Upper lobe of left lung (tissue), 4 donors: ENCODE measurements around the gene PKMYT1.

ENCODE experiments used
- EP300 ChIP-seq, 4 donors: sonication (generic); formaldehyde crosslinking; IDR thresholded peaks; one replicate each; pipeline ENCODE4 v1.5.1; 2017; ENCODE audit warnings: antibody characterized with exemption in 4 of 4, control low read depth in 2 of 4
- POLR2A ChIP-seq, 4 donors: fragments of 450-650 bp; IDR thresholded peaks; one replicate each; pipeline ENCODE4 v1.5.1; 2016 to 2017; ENCODE audit warnings: antibody characterized with exemption in 4 of 4, mild to moderate bottlenecking in 2 of 4
- POLR2AphosphoS5 ChIP-seq, 2 donors: sonication (generic); formaldehyde crosslinking; IDR thresholded peaks; one replicate each; pipeline ENCODE4 v1.5.1; 2017; ENCODE audit warnings: antibody characterized with exemption in 2 of 2
- TF ChIP-seq, protein P1 (sequence below), 6 experiments: fragments of 450-650 bp in 4 of 6; fragments of 200-600 bp in 2 of 6; sonication (generic) in 2 of 6; IDR thresholded peaks; one replicate each; pipeline ENCODE4 v1.5.1; 2016 to 2019; ENCODE audit warnings: antibody characterized with exemption in 6 of 6

DNA sequence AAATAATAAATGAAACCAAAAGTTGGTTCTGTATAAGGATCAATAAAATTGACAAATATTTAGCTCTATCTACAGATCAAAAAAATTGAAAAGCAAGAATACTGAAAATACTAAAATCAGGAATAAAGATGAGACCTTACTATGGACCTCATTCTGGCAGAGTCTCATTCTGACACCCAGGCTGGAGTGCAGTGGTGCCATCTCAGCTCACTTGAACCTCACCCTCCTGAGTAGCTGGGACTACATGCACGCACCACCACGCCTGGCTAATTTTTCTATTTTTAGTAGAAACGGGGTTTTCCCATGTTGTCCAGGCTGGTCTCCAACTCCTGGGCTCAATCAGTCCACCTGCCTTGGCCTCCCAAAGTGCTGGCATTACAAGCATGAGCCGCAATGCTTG lies 38.2 kb downstream of the PKMYT1 start:
- TF ChIP-seq, protein P1, sequence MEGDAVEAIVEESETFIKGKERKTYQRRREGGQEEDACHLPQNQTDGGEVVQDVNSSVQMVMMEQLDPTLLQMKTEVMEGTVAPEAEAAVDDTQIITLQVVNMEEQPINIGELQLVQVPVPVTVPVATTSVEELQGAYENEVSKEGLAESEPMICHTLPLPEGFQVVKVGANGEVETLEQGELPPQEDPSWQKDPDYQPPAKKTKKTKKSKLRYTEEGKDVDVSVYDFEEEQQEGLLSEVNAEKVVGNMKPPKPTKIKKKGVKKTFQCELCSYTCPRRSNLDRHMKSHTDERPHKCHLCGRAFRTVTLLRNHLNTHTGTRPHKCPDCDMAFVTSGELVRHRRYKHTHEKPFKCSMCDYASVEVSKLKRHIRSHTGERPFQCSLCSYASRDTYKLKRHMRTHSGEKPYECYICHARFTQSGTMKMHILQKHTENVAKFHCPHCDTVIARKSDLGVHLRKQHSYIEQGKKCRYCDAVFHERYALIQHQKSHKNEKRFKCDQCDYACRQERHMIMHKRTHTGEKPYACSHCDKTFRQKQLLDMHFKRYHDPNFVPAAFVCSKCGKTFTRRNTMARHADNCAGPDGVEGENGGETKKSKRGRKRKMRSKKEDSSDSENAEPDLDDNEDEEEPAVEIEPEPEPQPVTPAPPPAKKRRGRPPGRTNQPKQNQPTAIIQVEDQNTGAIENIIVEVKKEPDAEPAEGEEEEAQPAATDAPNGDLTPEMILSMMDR (IDR thresholded peaks at IDR 0.05) = no peak
- no peak for TF ChIP-seq EP300 (IDR thresholded peaks at IDR 0.05)
- no peak for TF ChIP-seq POLR2AphosphoS5 (IDR thresholded peaks at IDR 0.05)
- no peak for TF ChIP-seq POLR2A (IDR thresholded peaks at IDR 0.05)
